HEK293T (cell line): Measurements from ENCODE around the gene TEDC1.

Source experiments
- ELF4 ChIP-seq: fragments of 450-650 bp; IDR thresholded peaks from 2 replicates; pipeline ENCODE4 v1.6.1; 2017; ENCODE audit warnings: antibody characterized with exemption
- FOXM1 ChIP-seq: fragments of 450-650 bp; IDR thresholded peaks from 2 replicates; pipeline ENCODE4 v1.6.1; 2017; ENCODE audit warnings: mild to moderate bottlenecking, borderline replicate concordance
- HDGF ChIP-seq: fragments of 450-650 bp; IDR thresholded peaks from 2 replicates; pipeline ENCODE4 v1.6.1; 2017; ENCODE audit warnings: antibody characterized with exemption, borderline replicate concordance
- TF ChIP-seq, protein P1 (sequence below): fragments of 450-650 bp; IDR thresholded peaks from 2 replicates; pipeline ENCODE4 v1.6.1; 2016

DNA sequence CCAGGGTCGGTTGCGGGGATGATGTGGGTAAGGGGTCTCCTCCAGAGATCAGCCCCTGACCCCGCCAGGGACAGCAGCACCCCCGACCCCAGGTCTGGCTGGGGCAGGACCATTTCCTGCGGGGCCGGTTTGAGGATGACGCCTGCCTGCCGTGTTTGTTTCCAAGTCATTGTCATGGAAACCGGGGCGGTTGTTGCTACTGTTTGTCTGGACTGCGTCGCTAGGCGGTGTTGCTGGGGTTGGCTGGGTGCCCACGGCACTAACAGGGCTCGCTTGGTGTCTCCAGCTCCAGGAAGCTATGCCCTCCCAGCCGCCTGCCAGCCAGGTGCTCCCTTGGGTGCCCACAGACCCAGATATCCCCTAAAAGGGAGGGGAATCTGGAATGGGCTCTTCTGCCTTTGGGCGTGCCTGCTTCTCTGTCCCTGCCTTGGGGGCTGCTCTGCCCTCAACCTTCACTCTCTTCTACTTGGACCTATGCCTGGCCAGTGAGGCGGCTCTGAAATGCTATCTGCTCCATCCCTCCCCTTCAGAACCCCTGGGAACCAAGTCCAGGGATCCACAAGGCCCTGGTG, 9.1 kb upstream of the TEDC1 start:
- TF ChIP-seq, protein P1, sequence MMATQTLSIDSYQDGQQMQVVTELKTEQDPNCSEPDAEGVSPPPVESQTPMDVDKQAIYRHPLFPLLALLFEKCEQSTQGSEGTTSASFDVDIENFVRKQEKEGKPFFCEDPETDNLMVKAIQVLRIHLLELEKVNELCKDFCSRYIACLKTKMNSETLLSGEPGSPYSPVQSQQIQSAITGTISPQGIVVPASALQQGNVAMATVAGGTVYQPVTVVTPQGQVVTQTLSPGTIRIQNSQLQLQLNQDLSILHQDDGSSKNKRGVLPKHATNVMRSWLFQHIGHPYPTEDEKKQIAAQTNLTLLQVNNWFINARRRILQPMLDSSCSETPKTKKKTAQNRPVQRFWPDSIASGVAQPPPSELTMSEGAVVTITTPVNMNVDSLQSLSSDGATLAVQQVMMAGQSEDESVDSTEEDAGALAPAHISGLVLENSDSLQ: no peak
- TF ChIP-seq FOXM1 (no peak), ELF4 (no peak), HDGF (no peak)
